Endothelial cell of umbilical vein (primary cell): ENCODE results near the gene SPOCD1. TPM values are rescaled to one million over a fixed set of nuclear protein-coding genes. Genes with fewer than 3 reads are reported as not detected.

Source experiments
- BruUV-seq: library from RNA; stranded (reverse); fragments of 400-500 nt; replicated peaks from 2 replicates; lab custom pipeline; 2021; lab: Mats Ljungman, UMichigan
- CTCF ChIA-PET: fragments of 300-600, 350-600 bp; sonication (Branson Sonifier 250); formaldehyde crosslinking; loops from one replicate; lab custom pipeline; 2021; ENCODE audit warnings: antibody characterized with exemption, inconsistent platforms; lab: Charles Lee
- POLR2A ChIA-PET: fragments of 300-600, 350-600 bp; sonication (Branson Sonifier 250); formaldehyde crosslinking; loops from one replicate; lab custom pipeline; 2021; ENCODE audit warnings: antibody characterized with exemption, inconsistent platforms; lab: Charles Lee
- DNase-seq: peaks from one replicate; pipeline ENCODE4 v3.0.0-alpha.2; 2011; ENCODE audit warnings: low read depth, low spot score
- FAIRE-seq: peaks from 2 replicates; lab custom pipeline; 2011; peaks lifted over from hg19 to GRCh38; lab: Jason Lieb, UNC
- H2AFZ ChIP-seq: 2 replicates; pipeline ENCODE4 v1.6.0; 2012; ENCODE audit warnings: low read depth, low read length, control low read depth, inconsistent platforms
- H3K27ac ChIP-seq: 2 replicates; pipeline ENCODE4 v1.5.1; 2011; ENCODE audit warnings: low read depth, mild to moderate bottlenecking, control low read depth, low read length, moderate library complexity; ENCODE audit not compliant: insufficient read depth
- H3K27me3 ChIP-seq, 2 experiments: 2 replicates each; pipeline versions ENCODE4 v1.6.0 to v1.6.1; 2011; ENCODE audit warnings: low read length in 2 of 2, mixed read lengths in 1 of 2; ENCODE audit not compliant: control insufficient read depth in 2 of 2, insufficient read depth in 2 of 2
- H3K36me3 ChIP-seq, 2 experiments: 2 replicates in 1 of 2; 3 replicates in 1 of 2; pipeline ENCODE4 v1.5.1; 2011; ENCODE audit warnings: low read length in 2 of 2, mild to moderate bottlenecking in 1 of 2, moderate library complexity in 1 of 2; ENCODE audit not compliant: control insufficient read depth in 2 of 2, insufficient read depth in 2 of 2; ENCODE audit errors: extremely low read depth in 1 of 2
- H3K4me1 ChIP-seq: 3 replicates; pipeline ENCODE4 v1.5.1; 2011; ENCODE audit warnings: mild to moderate bottlenecking, low read length; ENCODE audit not compliant: control insufficient read depth, insufficient read depth; ENCODE audit errors: extremely low read depth
- H3K4me2 ChIP-seq: 2 replicates; pipeline ENCODE4 v1.6.1; 2011; ENCODE audit warnings: low read length, control low read depth, mixed read lengths; ENCODE audit not compliant: insufficient read depth
- H3K4me3 ChIP-seq, 3 experiments: fragments of 200-600 bp in 1 of 3; sonication (generic), shearing (Covaris generic) in 1 of 3; replicated peaks in 1 of 3; 2 replicates each; pipeline ENCODE4 v1.5.1; 2011 to 2016; ENCODE audit warnings: control low read depth in 3 of 3, low read length in 3 of 3, mild to moderate bottlenecking in 2 of 3, inconsistent platforms in 1 of 3, low read depth in 1 of 3, moderate library complexity in 1 of 3; ENCODE audit not compliant: insufficient read depth in 1 of 3
- H3K79me2 ChIP-seq: 2 replicates; pipeline ENCODE4 v1.6.0; 2012; ENCODE audit warnings: low read length, inconsistent platforms; ENCODE audit not compliant: control insufficient read depth, insufficient read depth
- H3K9ac ChIP-seq: replicated peaks from 2 replicates; pipeline ENCODE3; 2011; ENCODE audit warnings: low read length, control low read depth; ENCODE audit not compliant: insufficient read depth; ENCODE audit errors: extremely low read depth
- H3K9me1 ChIP-seq: replicated peaks from 3 replicates; pipeline ENCODE4 v1.6.0; 2011; ENCODE audit warnings: mild to moderate bottlenecking, low read length; ENCODE audit not compliant: control insufficient read depth, insufficient read depth; ENCODE audit errors: extremely low read depth
- H3K9me3 ChIP-seq: replicated peaks from 2 replicates; pipeline ENCODE4 v1.5.1; 2012; ENCODE audit warnings: low read length, inconsistent platforms; ENCODE audit not compliant: control insufficient read depth, insufficient read depth
- H4K20me1 ChIP-seq: replicated peaks from 2 replicates; pipeline ENCODE3; 2011; ENCODE audit warnings: mild to moderate bottlenecking, low read length; ENCODE audit not compliant: control insufficient read depth, insufficient read depth; ENCODE audit errors: extremely low read depth
- EZH2 ChIP-seq: IDR thresholded peaks from 2 replicates; pipeline ENCODE4 v1.6.1; 2012; ENCODE audit warnings: borderline replicate concordance, low read depth, mild to moderate bottlenecking, moderate library complexity, low read length, inconsistent platforms; ENCODE audit not compliant: severe bottlenecking
- FOS ChIP-seq: IDR thresholded peaks from 2 replicates; pipeline ENCODE4 v1.6.1; 2011; ENCODE audit warnings: mild to moderate bottlenecking, low read length, moderate library complexity, borderline replicate concordance; ENCODE audit not compliant: insufficient read depth
- MAX ChIP-seq: IDR thresholded peaks from 2 replicates; pipeline ENCODE4 v1.6.1; 2011; ENCODE audit not compliant: insufficient read depth, insufficient read length
- MYC ChIP-seq: IDR thresholded peaks from one replicate; pipeline ENCODE4 v1.6.1; 2011; ENCODE audit warnings: mild to moderate bottlenecking, low read depth, low read length
- dilution Hi-C: fragments of 300-500 bp; cut with MboI; formaldehyde crosslinking; loops from one replicate; pipeline ENCODE4 v1.15.0; 2019; ENCODE audit warnings: low sequenced_read_pairs; ENCODE audit not compliant: extremely low pct_ligation_motif_present
- intact Hi-C: fragments of 100-400 bp; cut with micrococcal nuclease; formaldehyde crosslinking; loops from one replicate; pipeline ENCODE4 v1.10.0; 2022
- polyA plus RNA-seq, 4 experiments: library from polyadenylated mRNA; depleted of rRNA in 3 of 4; stranded (reverse) in 3 of 4; unstranded in 1 of 4; fragments of >200 nt; gene quantifications; 2 replicates each; pipeline versions ENCODE4 v1.2.1 to v1.2.3, GENCODE V29; 2011 to 2012; ENCODE audit warnings: missing spikeins in 1 of 4
- total RNA-seq: library from RNA; stranded (reverse); gene quantifications from 2 replicates; pipeline ENCODE4 v1.2.3, GENCODE V29; 2021

Gene SPOCD1
- total and polyA plus RNA-seq, 2 donors (not counting 3 experiments of a cell fraction or from before 2014, with no cell fraction given), result 0.27 to 33.0 TPM

GRCh38 chr1:31785020-31785946 lies 30.5 kb downstream of the SPOCD1 start:
- H3K27ac ChIP-seq, result no peak overlapping the region
- no peaks in the 10 kb centered on the region for H3K9me3 ChIP-seq
- H3K4me1 ChIP-seq, result peaks cover 4% of the 10 kb centered on the region
- intact Hi-C loops, result loop anchor here (10.0 kb wide), 1 partner anchor 390 kb away; no protein-coding TSS in a partner anchor
- no peak overlapping the region for H3K4me3 ChIP-seq
- H2AFZ ChIP-seq, result no peak overlapping the region
- ChIA-PET POLR2A (no interaction called here), CTCF (interaction anchor here (1.3 to 1.9 kb wide), 5 partner anchors 20 to 179 kb away, joined by 3 to 5 read pairs (median 4); partner anchors contain the start of gene SPOCD1)
- FAIRE-seq, result no peak
- dilution Hi-C loops, result no loop called here
- no peaks in the 10 kb centered on the region for H3K79me2 ChIP-seq
- no peaks in the 10 kb centered on the region for H3K27me3 ChIP-seq
- H3K4me2 ChIP-seq, result no peak overlapping the region
- H3K9ac ChIP-seq, result no peak overlapping the region
- no TSS peak for BruUV-seq
- no peaks in the 10 kb centered on the region for H3K9me1 ChIP-seq
- no peak for DNase-seq
- no peaks in the 10 kb centered on the region for H4K20me1 ChIP-seq
- no peaks in the 10 kb centered on the region for H3K36me3 ChIP-seq
- TF ChIP-seq MYC (no peak), EZH2 (no peak), MAX (no peak), FOS (no peak)
